ACHN (cell line): ENCODE measurements around the gene CCDC134.

Source experiments
- DNase-seq: peaks from one replicate; pipeline ENCODE4 v3.0.0-alpha.2; 2015
- in situ Hi-C: cut with HindIII; loops from 2 replicates; pipeline ENCODE4 v1.10.0; 2017; ENCODE audit warnings: low sequenced_read_pairs, low pct_ligation_motif_present, low pct_unique_long_range_greater_than_20kb

CCDC134 gene

GRCh38 chr22:41780746-41781505 lies 19.6 kb upstream of the CCDC134 start:
- no peak for DNase-seq
- in situ Hi-C loops: no loop called here

GRCh38 chr22:41781507-41781906 lies 19.0 kb upstream of the CCDC134 start:
- DNase-seq: peak; percentile 22
- in situ Hi-C loops: no loop called here

GRCh38 chr22:41782316-41782715 lies 18.2 kb upstream of the CCDC134 start:
- in situ Hi-C loops: no loop called here
- DNase-seq: no peak

GRCh38 chr22:41782751-41783150 lies 17.7 kb upstream of the CCDC134 start:
- in situ Hi-C loops: no loop called here
- no peak for DNase-seq

GRCh38 chr22:41787331-41787730 lies 13.1 kb upstream of the CCDC134 start:
- DNase-seq: no peak

GRCh38 chr22:41793871-41794270 lies 6.6 kb upstream of the CCDC134 start:
- DNase-seq: no peak
- in situ Hi-C loops: no loop called here

More at GRCh38 chr22:41787331-41787730, 13.1 kb upstream of the CCDC134 start:
- in situ Hi-C loops: no loop called here

- DNase-seq: no peak
- in situ Hi-C loops: no loop called here
These were observed 1.7 kb upstream of the CCDC134 start for GRCh38 chr22:41798736-41799135.

- in situ Hi-C loops: no loop called here
- no peak for DNase-seq
These were observed 762 bp upstream of the CCDC134 start for GRCh38 chr22:41799486-41800347.

- in situ Hi-C loops: no loop called here
- DNase-seq: no peak
These were observed 804 bp downstream of the CCDC134 start for GRCh38 chr22:41801147-41801819.

GRCh38 chr22:41801886-41802285 lies 1.4 kb downstream of the CCDC134 start:
- DNase-seq: no peak

GRCh38 chr22:41805639-41806038 lies 5.2 kb downstream of the CCDC134 start:
- in situ Hi-C loops: no loop called here

More at GRCh38 chr22:41801886-41802285, 1.4 kb downstream of the CCDC134 start:
- in situ Hi-C loops: no loop called here

GRCh38 chr22:41808400-41808799 lies 7.9 kb downstream of the CCDC134 start:
- in situ Hi-C loops: no loop called here
- no peak for DNase-seq

More at GRCh38 chr22:41805639-41806038, 5.2 kb downstream of the CCDC134 start:
- no peak for DNase-seq

- in situ Hi-C loops: no loop called here
- DNase-seq: no peak
These were observed 9.5 kb downstream of the CCDC134 start for GRCh38 chr22:41810022-41810421.

GRCh38 chr22:41812805-41813545 lies 12.5 kb downstream of the CCDC134 start:
- DNase-seq: no peak
- in situ Hi-C loops: no loop called here

- in situ Hi-C loops: no loop called here
- no peak for DNase-seq
These were observed 13.4 kb downstream of the CCDC134 start for GRCh38 chr22:41813726-41814410.

GRCh38 chr22:41815716-41816115 lies 15.2 kb downstream of the CCDC134 start:
- in situ Hi-C loops: no loop called here
- DNase-seq: no peak

- in situ Hi-C loops: no loop called here
- no peak for DNase-seq
These were observed 15.8 kb downstream of the CCDC134 start for GRCh38 chr22:41816241-41816640.

GRCh38 chr22:41816871-41817270 lies 16.4 kb downstream of the CCDC134 start:
- in situ Hi-C loops: no loop called here
- DNase-seq: no peak
